GM13976 (cell line): ENCODE data around the gene ALS2CL.

Experiments
- DNase-seq: peaks from one replicate; pipeline ENCODE4 v3.0.0; 2012; ENCODE audit warnings: low spot score
- CTCF ChIP-seq: IDR thresholded peaks from 2 replicates; pipeline ENCODE4 v1.5.1; 2012; ENCODE audit warnings: borderline replicate concordance, mild to moderate bottlenecking; ENCODE audit not compliant: insufficient read depth; ENCODE audit errors: extremely low read depth, missing control alignments, control extremely low read depth
- in situ Hi-C: fragments of 300-500 bp; cut with MboI; formaldehyde crosslinking; loops from one replicate; pipeline ENCODE4 v1.12.0; 2022; ENCODE audit warnings: low sequenced_read_pairs, mixed read lengths, inconsistent platforms; ENCODE audit not compliant: unreplicated experiment

ALS2CL gene

GRCh38 chr3:46690798-46691197 is 2.7 kb downstream of the ALS2CL start:
- DNase-seq = no peak
- no peak for TF ChIP-seq CTCF
- in situ Hi-C loops = no loop called here

GRCh38 chr3:46685446-46685845 is 8.0 kb downstream of the ALS2CL start:
- in situ Hi-C loops = no loop called here

GRCh38 chr3:46684891-46685290 is 8.6 kb downstream of the ALS2CL start:
- no peak for DNase-seq
- in situ Hi-C loops = no loop called here
- no peak for TF ChIP-seq CTCF

More at GRCh38 chr3:46685446-46685845, 8.0 kb downstream of the ALS2CL start:
- no peak for DNase-seq
- TF ChIP-seq CTCF = no peak

GRCh38 chr3:46682974-46683373 is 10.5 kb downstream of the ALS2CL start:
- in situ Hi-C loops = no loop called here
- no peak for TF ChIP-seq CTCF
- DNase-seq = no peak

GRCh38 chr3:46681856-46682540 is 11.5 kb downstream of the ALS2CL start:
- in situ Hi-C loops = no loop called here
- no peak for DNase-seq
- TF ChIP-seq CTCF = no peak

GRCh38 chr3:46681387-46681786 is 12.1 kb downstream of the ALS2CL start:
- in situ Hi-C loops = no loop called here
- no peak for DNase-seq
- TF ChIP-seq CTCF = no peak
